ENCODE results near the gene C1orf21.

DNA sequence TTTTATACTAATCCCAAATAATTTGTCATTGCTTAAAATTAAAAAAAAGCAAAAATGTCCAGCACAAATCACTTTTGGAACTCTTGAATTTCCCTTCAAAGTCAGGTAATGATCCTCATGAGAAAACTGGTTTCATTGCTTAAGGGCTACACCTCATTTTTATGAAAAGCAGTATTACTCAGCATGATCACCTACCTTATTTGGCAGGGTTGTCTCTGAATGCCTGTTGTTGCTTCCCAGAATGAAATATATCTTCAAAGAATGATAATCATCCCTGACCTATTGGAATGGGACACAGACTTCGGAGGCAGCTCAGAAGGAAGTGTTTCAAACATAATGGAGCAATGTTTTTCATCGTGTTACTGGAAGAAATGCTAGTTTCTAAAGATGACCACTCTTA is 29.7 kb downstream of the C1orf21 start:
- TF ChIP-seq, protein P1, sequence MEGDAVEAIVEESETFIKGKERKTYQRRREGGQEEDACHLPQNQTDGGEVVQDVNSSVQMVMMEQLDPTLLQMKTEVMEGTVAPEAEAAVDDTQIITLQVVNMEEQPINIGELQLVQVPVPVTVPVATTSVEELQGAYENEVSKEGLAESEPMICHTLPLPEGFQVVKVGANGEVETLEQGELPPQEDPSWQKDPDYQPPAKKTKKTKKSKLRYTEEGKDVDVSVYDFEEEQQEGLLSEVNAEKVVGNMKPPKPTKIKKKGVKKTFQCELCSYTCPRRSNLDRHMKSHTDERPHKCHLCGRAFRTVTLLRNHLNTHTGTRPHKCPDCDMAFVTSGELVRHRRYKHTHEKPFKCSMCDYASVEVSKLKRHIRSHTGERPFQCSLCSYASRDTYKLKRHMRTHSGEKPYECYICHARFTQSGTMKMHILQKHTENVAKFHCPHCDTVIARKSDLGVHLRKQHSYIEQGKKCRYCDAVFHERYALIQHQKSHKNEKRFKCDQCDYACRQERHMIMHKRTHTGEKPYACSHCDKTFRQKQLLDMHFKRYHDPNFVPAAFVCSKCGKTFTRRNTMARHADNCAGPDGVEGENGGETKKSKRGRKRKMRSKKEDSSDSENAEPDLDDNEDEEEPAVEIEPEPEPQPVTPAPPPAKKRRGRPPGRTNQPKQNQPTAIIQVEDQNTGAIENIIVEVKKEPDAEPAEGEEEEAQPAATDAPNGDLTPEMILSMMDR (IDR thresholded peaks at IDR 0.05) = no peak
- TF ChIP-seq, protein P2, sequence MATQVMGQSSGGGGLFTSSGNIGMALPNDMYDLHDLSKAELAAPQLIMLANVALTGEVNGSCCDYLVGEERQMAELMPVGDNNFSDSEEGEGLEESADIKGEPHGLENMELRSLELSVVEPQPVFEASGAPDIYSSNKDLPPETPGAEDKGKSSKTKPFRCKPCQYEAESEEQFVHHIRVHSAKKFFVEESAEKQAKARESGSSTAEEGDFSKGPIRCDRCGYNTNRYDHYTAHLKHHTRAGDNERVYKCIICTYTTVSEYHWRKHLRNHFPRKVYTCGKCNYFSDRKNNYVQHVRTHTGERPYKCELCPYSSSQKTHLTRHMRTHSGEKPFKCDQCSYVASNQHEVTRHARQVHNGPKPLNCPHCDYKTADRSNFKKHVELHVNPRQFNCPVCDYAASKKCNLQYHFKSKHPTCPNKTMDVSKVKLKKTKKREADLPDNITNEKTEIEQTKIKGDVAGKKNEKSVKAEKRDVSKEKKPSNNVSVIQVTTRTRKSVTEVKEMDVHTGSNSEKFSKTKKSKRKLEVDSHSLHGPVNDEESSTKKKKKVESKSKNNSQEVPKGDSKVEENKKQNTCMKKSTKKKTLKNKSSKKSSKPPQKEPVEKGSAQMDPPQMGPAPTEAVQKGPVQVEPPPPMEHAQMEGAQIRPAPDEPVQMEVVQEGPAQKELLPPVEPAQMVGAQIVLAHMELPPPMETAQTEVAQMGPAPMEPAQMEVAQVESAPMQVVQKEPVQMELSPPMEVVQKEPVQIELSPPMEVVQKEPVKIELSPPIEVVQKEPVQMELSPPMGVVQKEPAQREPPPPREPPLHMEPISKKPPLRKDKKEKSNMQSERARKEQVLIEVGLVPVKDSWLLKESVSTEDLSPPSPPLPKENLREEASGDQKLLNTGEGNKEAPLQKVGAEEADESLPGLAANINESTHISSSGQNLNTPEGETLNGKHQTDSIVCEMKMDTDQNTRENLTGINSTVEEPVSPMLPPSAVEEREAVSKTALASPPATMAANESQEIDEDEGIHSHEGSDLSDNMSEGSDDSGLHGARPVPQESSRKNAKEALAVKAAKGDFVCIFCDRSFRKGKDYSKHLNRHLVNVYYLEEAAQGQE (IDR thresholded peaks at IDR 0.05; ENCODE audit: insufficient read depth in 1 of 2, low read depth in 2 of 2, low read length in 1 of 2) = no peak
- no peak for TF ChIP-seq POLR2AphosphoS5 (IDR thresholded peaks at IDR 0.05; ENCODE audit: low read depth, low read length)
- TF ChIP-seq TCF7L2 (IDR thresholded peaks at IDR 0.05; ENCODE audit: low read depth, low read length) = no peak
- no peak for TF ChIP-seq SIN3A (IDR thresholded peaks at IDR 0.05; ENCODE audit: borderline replicate concordance, insufficient read depth, low read depth, low read length)

All from Panc1 (cell line).